Measurements from ENCODE around the gene ESRRA. TPM values are rescaled to one million over a fixed set of nuclear protein-coding genes. Genes with fewer than 3 reads are reported as not detected.
A peak's percentile ranks its signal among the peaks of the same experiment; 100 is the strongest.

ESRRA gene
- polyA plus RNA-seq, 4 donors = 7.4 to 31.0 (median 17.2) TPM

DNA sequence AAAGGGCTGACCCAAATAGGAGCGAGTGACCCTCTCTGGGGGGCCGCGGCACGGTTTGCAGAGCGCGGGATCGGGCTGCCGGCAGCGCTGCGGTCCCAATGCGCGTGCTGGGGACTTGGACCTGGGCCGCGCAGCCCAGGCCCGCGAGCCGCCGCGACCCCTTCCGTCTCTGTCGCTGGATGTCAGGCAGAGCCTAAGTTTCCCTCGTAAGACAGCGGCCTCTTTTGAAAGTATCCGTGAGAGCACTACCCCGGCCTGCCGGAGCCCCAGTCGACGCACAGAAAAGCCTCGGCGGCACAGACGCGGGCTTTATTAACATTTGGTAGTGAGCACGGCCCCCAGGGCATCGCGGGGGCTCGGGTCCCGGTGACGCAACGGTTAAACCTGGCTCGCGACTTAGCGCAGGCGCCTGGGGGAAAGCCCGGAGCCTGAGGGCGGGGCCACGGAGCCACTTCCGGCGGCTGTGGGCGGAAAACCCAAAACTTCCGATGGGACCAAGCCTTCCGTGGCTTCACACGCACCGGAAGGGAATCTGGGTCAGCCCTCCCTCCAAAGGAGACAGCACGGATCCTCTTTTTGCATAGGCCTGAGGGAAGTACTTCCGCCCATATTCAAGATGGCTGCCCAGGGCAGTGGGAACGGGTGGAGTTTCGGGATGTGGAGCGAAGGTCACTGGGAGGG is 35.6 kb upstream of the ESRRA start:
- peak; percentile 96 to 99 (median 98) for DNase-seq (ENCODE audit: low read depth in 4 of 4, low spot score in 3 of 4)

DNA sequence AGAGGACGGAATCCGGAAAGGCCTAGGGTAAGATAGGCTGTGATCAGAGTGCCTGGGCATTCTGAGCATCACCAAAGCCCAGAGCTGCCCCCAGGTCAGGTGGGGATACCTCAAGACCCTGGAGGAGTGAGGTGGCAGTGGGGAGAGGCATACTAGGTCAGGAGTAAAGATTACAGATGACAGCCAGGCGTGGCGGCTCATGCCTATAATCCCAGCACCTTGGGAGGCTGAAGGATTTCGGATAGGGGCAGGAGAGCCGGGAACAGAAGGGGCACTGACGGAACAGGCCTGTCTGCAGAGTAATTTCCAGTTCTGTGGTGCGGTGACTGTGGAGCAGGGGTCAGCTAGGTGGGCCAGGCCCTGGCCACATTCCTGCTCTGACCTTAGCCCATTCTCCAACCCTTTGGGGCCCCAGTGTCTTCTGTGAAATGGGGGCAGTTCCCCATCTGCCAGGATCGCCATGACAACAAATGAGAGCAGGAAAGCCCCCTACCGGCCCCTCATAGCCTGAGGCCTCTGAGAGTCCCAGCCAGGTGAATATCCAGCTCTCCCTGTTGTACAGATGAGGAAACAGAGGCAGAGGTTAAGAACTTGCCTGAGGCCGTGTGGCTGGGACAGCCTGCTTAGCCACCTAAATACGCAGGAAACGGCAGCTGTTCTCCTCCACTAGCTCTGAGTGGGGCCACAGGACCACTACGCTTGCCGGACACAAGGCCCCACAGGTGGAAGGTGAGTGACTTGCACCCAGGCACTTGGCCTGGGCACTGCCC is 30.1 kb upstream of the ESRRA start:
- no peak for DNase-seq (ENCODE audit: low read depth in 4 of 4, low spot score in 3 of 4)

DNA sequence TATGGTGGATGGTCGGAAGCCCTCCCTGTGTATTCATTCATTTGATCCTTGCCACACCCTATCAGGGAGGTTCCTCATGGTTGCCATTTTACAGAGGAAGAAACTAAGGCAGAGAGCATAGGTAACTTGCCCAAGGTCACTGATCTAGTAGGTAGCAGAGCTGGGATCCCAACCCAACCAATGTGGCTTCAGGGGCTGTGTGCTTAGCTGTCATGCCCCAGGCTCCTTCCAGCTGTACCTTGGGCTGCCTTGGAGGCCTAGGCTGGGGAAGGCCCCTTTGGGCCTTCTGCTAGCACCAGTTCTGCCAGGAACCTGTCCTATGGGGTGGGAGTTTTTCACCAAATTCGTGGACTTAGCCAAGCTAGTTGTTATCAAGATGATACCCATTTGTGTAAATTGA is 29.5 kb upstream of the ESRRA start:
- DNase-seq (ENCODE audit: low read depth in 4 of 4, low spot score in 3 of 4) = no peak

DNA sequence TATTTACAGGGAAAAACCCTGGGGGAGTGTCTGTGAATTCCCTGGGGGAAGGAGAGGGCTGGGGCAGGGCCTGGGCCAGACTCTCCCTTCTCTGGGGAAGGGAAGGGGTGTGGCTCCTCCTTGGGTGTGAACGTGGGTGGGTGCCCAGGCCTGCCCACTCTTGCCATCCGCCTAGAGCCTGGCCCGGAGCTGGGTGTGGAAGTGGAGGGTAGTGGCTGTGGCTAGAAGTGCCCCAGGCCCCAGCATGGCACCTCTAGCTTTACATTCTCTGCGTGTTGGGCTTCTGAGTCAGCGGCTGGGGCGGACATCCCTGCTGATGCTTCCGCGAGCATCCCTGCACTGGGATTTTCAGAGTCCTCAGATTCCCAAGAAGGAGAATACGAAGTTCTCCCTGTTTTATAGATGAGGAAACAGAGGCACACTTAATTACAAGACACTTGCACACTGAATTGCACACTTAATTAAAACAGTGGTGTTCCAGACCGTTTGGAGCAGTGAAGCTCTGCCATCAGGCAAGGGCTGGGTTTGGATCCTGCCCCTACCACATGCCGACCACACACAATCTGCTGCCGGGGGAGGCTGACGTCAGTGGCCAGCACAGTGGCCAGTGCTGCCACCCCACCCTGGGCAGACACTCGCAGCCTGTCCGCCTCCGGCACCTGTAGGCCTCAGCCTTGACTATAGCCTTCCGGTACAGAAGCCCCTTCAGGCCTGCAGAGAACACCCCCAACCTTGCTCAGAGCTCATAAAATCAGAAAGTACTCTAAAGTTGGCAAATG is 28.5 kb upstream of the ESRRA start:
- no peak for DNase-seq (ENCODE audit: low read depth in 4 of 4, low spot score in 3 of 4)

DNA sequence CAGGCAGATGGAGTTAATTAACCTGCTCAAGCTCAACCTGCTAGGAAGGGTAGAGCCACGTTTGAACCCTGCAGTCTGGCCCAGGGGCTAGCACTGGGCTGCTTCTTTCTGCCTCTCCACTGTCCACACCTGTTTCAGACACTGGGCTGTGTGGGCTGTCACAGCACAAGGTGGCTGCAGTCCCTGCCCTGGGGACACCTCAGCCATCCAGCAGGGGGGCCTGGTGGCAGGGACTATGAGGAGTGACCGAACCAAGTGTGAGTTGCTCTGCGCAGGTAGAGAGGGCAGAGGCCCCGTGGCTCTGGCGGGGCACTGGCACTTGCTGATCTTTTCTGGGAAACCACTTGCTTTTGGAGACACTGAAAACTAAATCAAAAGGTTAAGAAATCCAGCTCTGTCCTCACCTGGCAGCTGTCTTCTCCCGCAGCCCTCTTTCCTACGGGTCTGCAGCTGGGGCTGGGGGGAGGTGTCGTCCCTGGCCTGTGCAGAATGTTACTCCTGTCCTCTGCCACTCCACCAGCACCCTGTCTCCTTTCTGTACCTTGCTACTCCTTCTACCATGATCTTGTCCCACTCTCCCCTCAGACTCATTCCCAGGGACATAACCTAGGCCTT is 26.6 kb upstream of the ESRRA start:
- DNase-seq (ENCODE audit: low read depth in 4 of 4, low spot score in 3 of 4) = no peak

DNA sequence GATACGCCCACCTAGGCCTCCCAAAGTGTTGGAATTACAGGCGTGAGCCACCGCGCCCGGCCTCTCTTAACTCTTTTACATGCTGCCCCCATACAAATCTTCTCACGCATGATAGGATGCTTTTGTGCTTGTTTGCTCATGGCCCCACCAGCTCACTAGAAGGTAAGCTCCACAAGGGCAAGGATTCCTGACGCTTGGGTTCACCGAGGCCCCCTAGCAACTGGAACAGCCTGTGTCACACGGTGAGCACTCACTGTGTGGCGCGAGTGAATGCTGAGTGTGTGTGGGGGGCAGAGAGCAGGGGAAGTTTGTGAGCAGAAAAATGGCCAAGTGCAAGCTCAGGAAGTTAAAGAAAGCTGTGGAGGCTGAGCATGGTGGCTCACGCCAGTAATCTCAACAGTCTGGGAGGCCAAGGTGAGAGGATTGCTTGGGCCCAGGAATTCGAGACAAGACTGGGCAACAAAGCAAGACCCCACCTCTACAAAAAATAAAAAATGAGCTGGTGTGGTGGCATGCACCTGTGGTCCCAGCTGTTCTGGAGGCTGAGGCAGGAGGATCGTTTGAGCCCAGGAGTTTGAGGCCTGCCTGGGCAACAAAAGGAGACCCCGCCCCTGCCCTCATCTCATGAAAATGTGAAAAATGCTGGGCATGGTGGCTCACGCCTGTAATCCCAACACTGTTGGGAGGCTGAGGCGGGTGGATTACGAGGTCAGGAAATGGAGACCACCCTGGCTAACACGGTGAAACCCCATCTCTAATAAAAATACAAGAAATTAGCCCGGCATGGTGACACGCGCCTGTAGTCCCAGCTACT is 23.2 kb upstream of the ESRRA start:
- no peak for DNase-seq (ENCODE audit: low read depth in 4 of 4, low spot score in 3 of 4)

DNA sequence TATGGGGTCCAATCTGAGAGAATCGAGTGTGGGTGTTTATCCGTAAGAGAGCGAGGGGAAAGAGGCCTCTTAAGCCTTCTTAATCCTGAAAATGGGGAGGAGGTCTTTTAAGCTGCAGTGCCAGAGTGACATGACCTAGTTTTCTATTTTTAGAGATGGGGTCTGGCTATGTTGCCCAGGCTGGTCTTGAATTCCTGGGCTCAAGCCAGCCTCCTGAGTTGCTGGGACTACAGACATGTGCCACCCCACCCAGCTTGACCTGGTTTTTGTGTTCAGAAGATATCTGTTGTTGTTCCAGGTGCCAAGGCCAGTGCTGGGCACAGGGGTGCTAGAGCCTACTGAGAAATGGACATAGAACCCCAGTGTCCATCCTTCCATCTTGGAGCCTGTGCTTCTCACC is 22.2 kb upstream of the ESRRA start:
- no peak for DNase-seq (ENCODE audit: low read depth in 4 of 4, low spot score in 3 of 4)

DNA sequence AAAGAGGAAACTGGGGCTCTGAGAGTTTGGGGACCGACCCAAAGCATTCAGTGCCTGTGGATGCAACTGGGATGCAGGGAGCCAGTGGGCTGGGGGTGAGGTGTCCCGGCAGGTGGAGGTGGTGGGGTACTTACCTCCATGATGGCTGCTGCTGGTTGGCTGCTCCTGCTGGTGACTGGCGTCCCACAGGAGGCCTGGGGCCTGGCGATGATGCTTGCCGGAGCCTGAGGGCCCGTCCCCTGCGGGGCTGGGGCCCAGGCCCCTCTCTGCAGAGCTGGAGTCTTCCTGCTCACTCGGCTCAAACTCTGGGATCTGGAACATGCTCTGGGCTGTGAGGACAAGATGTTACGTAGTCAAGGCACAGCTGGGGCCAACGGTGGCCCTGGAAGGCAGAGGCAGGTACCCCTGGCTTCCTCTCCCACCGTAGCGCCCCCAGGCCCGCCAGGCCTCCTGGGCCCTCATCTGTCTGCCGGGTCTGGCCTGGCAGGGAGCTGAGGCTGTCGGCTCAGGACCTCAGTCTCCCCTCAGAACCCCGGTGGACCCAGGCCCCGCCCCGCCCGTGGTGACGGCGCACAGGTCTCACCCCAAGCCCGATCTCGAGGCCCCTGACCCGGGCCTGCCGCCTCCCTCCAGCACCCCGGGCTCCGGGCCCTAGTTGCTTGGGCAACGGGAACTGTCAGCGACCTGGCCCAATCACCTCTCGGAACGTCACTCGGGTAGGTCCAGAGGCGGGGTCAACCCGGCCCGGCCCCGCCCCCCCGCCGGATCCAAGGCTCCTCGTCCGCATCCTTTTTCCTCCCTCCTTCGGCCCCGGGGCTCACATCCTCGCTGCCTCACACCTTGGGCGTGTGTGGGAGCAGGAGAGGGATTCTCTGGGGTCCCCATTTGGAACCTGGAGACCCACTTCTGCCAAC is 21.0 kb upstream of the ESRRA start, which contains the start of gene BAD:
Gene BAD, minus strand, starts transcription at position 618 of the 914 bp plus-strand sequence. Its CDS starts 297 bp downstream, at position 321.
- peak in 3 of 4 donors; percentile 81 to 86 (median 84) for DNase-seq (ENCODE audit: low read depth in 4 of 4, low spot score in 3 of 4)

DNA sequence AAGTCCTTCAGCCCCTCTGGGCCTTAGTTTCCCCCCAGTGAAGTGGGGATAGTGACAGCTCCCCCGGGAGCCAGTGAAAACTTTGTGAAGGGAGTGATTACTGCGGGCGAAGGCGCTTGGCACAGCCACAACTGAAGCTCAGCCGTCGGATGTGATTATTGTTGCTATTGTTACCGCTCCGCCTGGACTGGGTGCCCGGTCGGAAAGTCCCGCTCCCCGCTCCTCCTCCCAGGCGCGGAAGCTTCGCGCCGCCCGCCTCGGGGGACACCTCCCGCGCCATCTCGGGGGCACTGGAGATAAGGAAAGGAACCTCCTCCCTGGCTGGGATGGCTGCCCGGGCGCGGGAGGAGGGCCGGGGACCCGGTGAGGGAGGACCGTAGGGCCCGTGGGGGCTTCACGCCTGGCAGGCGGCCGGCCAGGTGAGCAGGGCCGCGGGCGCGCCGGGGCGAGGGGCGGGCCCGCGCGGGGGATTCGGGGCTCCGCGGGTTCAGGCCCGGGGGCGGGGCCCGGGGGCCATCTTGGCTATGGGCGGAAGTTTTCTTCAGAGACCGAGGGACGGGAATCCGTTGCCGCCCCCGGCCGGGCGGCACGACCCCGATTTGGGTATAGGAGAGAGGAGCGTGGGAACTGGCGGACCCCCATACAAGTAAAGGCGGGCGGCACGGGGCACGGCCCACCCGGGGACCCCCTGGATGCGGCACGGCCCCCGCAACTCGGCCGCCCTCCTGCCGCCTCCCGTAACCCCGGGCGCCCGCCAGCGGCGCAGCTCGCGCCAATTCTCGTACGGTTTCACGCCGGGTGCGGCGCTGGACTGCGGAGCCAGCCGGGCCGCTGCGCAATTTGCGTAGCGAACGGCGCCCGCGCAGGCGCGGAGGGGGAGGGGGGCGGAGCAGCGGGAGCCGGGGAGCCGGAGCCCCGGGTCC is 20.1 kb upstream of the ESRRA start, which contains the start of gene GPR137:
Gene GPR137, plus strand, starts transcription at position 887 of the 923 bp plus-strand sequence. CDS start 677 bp downstream, outside the sequence.
- DNase-seq (ENCODE audit: low read depth in 4 of 4, low spot score in 3 of 4) = peak in 2 of 4 donors; percentile 75 to 80

DNA sequence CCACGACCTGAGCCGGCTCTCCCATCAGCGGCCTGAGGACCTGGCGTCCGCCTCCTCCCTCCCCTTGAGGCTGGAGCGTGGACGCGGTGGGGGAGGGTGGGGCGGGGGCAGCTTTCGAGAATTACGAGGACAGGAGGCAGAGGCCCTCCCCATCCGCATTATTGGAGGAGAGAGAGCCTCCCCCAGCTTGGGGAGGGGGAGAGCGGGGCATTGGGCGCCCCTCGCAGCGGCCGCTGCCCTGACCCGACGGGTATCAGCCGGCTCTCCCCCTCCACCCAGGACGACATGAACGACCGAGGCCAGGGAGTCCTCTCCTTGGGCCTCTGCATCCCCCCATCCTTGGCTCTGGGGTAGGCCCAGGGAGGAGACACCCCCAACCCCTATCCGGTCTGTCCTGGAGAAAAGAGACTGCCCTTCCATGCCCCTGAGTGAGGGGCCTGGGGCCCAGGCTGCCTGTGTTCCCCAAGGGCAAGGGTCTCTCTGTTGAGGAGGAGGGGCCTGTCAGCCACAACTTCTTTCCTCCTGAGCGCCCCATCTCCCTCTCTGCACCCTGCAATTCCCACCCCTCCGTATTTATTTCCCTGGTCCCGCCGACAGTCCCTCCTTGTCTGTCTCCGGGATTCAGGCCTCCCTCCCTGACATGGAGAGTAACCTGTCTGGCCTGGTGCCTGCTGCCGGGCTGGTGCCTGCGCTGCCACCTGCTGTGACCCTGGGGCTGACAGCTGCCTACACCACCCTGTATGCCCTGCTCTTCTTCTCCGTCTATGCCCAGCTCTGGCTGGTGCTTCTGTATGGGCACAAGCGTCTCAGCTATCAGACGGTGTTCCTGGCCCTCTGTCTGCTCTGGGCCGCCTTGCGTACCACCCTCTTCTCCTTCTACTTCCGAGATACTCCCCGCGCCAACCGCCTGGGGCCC is 19.2 kb upstream of the ESRRA start:
- DNase-seq (ENCODE audit: low read depth in 4 of 4, low spot score in 3 of 4) = no peak

DNA sequence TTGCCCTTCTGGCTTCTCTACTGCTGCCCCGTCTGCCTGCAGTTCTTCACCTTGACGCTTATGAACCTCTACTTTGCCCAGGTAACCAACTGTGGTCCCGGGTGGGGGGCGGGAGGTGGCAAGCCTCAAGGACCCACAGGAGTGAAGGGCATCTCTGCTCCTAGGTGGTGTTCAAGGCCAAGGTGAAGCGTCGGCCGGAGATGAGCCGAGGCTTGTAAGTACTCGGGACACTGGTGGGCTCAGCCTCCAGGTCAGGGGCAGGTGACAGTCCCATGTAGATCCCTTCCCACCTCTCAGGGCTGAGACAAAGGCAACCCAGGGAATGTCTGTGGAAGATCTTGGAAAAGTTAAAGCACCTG is 18.5 kb upstream of the ESRRA start:
- no peak for DNase-seq (ENCODE audit: low read depth in 4 of 4, low spot score in 3 of 4)

DNA sequence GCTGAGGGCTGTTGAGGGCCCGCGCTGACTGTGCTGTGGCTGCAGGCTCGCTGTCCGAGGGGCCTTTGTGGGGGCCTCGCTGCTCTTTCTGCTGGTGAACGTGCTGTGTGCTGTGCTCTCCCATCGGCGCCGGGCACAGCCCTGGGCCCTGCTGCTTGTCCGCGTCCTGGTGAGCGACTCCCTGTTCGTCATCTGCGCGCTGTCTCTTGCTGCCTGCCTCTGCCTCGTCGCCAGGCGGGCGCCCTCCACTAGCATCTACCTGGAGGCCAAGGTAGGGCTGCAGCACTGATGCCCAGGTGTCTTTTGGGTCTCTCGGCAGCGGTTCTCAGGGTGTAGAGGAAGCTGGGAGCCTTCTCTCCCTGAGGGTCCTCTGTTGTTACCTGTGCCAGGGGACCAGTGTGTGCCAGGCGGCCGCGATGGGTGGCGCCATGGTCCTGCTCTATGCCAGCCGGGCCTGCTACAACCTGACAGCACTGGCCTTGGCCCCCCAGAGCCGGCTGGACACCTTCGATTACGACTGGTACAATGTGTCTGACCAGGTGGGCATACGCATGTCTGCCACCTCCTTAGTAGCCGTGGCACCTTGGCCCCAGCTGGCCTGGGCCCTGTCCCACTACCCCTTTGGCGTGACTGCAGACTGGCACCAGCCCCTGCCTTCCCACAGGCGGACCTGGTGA is 17.5 kb upstream of the ESRRA start:
- DNase-seq (ENCODE audit: low read depth in 4 of 4, low spot score in 3 of 4) = no peak

DNA sequence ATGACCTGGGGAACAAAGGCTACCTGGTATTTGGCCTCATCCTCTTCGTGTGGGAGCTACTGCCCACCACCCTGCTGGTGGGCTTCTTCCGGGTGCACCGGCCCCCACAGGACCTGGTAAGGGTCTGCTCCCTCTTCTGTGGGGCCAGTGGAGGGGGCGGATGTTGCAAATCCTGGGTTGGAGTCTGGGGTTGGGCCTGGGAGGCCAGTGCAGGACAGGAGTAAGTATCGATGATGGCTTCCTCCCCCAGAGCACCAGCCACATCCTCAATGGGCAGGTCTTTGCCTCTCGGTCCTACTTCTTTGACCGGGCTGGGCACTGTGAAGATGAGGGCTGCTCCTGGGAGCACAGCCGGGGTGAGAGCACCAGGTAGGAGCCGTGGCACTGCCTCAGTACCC is 17.0 kb upstream of the ESRRA start:
- no peak for DNase-seq (ENCODE audit: low read depth in 4 of 4, low spot score in 3 of 4)

DNA sequence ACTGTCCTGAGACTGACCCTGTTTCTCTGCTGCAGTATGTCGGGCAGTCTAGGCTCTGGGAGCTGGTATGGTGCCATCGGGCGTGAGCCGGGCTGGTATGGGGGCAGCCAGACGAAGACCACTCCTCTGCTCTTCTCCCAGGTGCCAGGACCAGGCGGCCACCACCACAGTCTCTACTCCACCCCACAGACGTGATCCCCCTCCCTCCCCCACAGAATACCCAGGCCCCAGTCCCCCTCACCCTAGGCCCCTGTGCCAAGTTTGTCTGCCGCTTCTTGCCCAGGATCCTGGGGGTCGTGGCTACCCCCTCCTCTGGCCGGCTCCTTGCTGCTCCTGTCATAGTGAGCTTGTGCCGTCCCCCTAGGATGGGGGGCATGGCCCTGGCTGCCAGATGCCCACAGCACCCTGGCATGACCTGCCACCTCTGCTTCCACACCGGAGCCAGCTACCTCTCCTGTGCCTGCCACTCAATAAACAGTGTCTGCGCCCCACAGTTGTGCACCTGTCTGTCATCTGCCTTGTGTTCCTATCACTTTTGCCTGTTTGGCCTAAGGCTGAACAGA is 16.2 kb upstream of the ESRRA start:
- no peak for DNase-seq (ENCODE audit: low read depth in 4 of 4, low spot score in 3 of 4)

DNA sequence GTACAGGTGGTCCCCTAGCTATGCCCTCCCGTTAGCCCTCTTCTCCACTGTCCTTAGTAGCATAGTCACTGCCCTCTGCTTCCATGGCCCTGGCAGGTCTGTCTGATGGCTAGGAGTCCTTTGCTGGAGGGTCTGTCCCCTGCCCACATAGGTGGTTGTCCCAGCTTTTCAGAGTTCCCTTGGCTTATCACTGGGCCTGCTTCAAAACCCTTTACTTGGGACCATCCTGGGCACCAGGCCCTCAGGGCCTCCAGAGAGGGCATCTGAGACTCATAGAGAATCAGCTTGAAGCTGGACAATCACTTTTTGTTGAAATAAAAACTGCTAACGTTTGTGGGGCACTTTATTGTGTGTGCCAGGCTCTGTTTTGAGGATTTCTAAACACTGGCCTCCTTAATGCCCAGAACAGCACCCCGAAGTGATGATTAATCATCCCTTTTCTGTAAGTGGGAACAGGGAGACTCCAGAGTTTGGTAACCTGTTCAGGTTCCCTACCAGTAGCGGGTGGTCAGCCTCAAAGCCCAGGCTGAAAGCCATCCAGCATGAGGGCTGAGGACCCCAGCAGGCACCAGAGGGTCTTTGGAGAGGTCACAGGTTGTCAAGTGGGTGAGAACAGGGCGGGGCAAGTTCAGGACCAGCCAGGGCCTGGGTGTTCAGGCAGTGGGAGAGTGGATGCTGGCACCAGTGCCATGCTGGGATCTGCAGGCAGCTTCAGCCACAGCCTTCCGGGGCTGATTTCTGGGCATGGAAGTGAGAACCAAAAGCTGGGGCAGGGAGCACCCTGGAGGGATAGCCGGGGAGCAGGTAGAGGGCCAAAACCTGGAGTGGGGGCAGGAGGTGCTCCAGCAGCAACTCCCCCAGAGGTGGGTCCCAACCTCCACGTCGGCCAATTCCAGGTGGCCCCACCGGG is 14.7 kb upstream of the ESRRA start:
- DNase-seq (ENCODE audit: low read depth in 4 of 4, low spot score in 3 of 4) = no peak
